Ecto neural progenitor cell (in vitro differentiated cells): ENCODE data around the gene PPIL1.

Experiments used
- DNase-seq: peaks from one replicate; pipeline ENCODE4 v3.0.0-alpha.2; 2018; ENCODE audit warnings: low spot score

The PPIL1 gene

DNA sequence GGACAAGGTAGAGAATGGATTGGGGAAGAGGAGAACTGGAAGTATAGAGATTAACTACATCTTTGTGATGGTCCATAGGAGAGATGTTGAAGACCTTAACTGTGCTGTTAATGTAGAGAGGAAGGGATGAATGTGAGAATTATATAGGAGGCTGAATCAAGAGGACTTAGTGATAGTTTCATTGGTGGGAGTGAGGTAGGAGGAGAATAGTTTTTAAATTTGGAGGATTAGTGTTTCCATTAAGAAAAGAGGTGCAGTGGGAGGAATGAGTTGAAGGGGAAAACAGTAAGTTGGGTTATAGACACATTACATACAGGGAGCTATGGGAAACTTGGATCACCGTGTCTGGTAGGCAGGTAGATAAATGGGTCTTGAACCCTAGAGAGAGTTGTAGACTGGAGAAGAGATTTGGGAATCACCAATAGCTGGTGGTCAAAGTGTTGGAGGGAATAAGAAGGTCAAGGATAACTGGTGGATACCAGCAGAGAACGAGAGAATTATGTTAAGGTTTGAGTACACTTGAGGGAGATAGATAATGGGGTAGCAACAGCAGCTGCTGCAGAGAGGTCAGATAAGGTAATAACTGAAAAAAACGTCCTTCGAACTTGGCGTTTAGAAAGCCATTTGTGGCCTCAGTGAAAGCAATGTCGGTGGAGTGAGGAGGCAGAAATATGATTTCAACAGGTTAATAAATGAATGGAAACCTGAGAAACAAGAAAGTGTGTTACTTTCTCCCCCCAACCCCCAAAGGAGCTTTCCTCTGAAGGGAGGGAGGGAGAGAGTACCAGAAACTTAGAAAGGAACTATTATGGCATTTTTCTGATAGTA is 14.3 kb upstream of the PPIL1 start:
- DNase-seq, result no peak

DNA sequence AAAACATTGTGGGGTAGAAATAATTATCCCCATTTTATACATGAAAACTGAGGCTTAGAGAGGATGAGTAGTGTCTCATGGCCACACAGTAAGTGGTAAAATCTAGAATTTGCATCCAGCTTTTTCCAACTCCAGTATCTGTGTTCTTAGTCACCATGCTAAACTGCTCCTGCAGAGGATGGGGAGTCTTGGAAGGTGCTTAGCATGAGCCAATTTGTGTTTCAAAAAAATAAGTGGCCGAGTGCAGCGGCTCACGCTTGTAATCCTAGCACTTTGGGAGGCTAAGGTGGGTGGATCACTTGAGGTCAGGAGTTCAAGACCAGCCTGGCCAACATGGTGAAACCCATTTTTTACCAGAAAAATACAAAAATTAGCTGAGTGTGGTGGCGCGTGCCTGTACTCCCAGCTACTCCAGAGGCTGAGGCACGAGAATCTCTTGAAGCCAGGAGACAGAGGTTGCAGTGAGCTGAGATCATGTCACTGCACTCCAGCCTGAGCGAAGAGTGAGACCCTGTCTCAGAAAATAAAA is 13.6 kb upstream of the PPIL1 start:
- DNase-seq, result no peak

DNA sequence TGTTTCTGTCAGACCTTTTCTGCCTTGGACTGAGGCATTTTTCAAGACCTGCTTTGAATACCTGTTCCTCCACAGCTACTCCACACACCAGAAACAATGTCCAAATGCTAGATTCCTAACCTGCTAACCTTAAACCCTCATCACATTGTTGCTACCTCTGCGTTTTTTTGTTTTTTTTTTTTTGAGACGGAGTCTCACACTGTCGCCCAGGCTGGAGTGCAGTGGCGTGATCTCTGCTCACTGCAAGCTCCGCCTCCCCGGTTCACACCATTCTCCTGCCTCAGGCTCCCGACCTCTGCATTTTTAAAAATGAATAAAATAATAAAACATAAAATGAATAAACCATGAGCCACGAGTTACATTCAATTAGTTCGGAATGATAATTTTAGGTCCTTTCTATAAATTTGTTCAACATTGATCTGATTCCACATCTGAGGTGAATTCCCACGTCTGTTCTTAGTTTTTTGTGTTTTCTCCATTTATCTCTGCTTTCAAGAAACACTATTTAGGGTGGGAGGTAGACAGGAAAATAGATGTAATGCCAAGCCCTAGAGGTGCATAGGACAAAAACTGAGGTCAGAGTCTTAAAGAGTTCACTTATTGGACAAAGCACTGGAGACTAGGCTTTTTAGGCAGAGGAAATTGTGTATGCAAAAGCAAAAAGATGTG is 12.5 kb upstream of the PPIL1 start:
- DNase-seq, result no peak

DNA sequence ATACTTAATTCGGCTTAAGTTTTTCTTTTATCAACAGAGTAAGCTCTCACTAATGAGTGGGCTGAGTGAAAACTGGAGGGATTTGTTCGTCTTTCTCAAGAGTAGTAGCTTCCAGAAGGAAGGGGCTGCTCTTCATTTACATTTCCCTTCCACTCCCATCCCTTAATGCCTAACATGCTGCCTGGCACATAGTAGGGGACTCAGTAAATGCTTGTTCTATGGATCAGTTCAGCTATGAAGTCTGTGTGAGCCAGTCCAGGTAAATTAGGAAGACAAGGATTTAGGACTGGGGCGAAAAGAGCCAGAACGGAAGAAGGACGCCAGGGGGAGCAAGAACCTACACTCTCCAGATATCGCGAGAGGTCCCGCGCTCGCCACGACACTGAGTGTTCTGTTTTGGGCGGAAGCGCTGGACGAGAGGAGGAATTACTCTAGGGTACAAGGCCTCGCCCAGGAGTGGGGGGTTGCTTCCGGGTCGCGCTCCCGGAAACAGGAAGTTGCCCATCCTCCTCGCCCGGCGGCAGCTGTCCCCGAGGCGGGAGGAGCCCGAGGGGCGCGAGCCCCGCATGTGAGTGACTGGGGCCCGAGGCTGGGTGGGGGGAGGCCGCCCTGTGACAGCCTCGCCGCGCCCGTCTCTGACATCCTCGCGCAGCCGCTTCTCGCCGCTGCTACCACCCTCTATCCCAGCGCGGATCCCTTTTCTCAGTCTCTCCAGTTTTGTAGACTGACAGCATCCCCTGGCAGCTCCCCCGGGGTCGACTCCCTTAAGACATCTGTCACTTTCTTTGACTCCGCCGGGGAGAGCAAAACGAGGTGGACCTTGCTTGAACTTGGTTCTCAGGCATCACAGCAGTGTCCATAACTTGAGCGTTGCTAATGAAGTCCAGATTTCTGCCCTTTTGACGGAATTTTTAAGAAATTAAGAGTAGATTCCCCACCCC is 11.1 kb upstream of the PPIL1 start, which contains the start of gene C6orf89:
Gene C6orf89, plus strand, starts transcription at position 492 of the 941 bp plus-strand sequence. CDS start 13,493 bp downstream, outside the sequence.
- peak; percentile 97 for DNase-seq

DNA sequence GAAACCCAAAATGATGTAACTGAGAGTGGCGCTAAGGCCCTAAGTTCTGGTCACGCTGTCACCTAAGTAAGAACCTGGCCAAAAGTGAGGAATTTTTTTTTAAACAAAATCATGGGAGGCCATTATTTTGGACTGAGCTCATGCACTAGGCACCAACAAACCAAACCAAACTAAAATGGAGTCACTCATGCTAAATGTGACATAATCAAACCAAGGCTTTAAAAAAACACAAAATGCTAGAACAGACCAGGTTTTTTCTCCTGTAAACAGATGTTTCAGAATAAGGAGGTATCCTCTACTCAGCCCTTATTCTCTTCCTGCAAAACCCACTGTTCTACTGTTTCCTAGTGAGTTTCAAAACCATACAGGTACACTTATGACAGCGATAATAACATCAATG is 10.0 kb upstream of the PPIL1 start:
- no peak for DNase-seq

DNA sequence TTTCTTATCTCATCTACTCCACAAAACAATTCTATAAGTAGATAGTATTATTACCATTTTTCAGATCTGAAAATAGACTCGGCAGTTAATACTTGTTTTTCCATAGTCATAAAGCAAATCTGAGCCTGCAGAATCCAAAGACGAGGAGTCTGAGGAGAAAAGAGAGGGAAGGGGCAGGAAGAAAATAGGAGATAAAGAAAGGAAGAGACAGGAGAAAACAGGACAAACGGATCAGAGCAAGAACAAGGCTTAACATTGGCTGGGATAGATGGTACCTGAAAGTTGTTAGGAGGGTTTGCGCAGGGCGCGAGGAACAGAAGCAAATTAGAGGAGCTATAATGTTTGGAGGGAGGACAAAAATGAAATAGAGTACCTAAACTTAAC is 639 bp upstream of the PPIL1 start:
- no peak for DNase-seq

DNA sequence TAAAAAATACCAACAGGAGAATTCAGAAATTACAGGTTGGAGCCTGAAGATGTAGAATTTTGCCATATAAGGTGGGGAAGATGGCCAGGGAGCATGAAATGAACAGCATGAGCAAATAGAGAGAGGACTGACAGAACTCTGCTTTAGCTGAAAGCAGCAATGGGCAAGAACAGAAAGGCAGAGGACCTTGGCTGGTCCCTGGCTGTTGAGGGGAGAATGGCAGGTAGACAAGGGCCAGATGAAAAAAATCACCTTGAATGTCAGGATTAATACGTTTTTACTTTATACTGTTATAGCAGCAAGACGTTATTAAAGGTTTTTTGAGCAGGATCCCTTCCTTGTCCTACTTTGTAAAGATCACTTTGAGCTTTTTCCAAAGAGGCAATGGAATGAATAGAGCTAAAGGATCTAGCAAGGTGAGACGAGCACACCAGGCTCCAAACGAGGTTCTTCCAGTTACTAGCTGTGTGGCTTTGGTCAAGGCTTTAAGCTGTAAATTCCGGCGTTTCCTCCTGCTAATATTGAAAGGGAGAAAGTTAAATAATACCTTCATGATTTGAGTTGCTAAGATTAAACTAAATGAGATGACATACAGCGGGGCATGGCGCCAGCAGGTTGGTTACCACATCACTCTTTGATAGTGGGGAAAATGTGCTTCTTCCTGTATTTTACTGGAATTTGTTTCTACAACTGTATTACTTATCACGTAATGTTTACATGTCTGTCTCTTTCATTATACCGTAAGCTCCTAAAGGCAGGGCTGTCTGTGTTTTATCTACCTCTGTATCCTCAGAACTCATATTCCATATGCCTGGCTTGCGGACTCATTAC is 776 bp downstream of the PPIL1 start:
- no peak for DNase-seq

DNA sequence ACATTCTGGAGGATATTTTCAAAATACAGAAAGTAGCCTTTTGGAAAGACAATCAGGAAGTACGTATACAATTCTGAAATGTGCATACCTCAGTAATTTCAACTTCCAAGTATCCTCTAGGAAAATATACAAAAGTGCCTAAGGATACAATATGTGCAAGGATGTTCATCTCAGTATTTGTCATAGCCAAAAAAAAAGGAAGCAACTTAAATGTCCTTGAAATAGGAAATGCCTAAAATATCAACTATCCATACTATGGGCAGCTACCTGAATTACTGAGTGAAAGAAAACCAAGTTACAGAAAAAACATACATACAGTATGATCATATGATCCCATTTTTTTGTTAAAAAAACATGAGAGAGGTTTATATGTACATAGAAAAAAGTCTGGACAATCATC is 1.5 kb downstream of the PPIL1 start:
- no peak for DNase-seq

DNA sequence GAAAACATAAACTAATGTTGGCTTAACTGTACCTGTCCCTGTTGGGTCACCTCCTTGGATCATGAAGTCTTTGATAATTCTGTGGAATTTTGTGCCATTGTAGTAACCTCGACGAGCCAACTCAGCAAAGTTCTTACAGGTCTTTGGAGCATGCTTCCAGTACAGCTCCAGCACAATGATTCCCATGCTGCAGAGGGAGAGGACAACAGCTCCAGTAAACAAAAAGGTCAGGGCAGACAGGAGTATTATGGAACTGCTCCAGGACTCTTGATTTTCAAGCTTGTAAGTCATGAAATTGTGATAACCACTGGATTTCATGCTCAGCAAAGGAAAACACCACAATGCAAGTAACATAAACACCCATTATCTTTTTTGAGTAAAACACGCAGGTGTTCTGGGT is 2.9 kb downstream of the PPIL1 start:
- DNase-seq, result no peak

DNA sequence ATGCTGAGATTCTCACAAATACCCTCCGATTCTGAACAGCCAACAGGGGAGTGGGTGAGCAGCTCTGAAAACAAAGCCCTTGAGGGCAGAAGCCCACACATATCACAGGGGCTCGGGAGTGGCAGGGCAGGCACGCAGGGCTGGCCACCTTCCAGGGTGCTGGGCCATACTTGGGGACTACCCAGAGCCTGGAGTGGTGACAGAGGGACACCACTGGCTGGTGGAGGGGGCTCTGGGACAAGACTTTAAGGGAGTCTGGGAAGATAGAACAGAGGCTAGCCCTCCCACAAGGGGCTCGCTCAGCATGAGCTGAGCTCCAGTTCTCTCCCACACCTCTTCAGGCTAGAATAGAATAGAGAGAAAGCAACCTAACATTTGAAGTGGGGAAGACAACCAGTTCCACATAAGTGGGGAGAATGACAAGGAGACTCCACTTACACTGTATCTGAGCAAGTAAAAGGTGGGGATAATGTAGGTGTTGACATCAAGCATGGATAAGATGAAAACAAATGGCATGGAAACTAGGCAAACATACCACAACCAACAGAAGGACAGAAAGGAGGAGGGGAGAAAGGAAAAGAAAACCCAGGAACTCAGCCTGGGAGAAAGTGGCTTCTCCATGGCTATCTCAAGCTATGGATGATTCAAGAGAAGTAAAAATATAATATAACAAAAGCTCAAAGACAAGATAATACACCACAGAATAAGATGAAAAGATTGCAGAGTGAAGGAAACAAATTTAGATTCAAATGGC is 7.0 kb downstream of the PPIL1 start:
- no peak for DNase-seq

DNA sequence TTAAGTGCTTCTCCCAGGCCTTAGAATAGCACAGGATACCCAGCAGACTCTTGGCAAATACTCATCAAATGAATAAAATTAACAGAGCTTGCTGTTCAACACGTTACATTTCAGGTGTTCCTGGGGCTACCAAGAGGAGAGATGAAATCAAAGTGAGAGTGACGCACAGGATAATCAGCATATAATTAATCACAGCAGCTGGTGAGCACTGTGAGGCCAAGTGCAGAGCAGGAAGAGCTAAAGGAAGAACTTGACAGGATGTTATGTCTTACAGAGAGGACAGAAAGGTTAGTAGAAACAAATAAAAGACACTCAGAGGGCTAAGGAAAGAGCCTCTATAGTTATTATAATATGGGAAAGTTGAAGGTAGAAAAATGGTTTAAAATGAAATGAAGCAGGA is 8.8 kb downstream of the PPIL1 start:
- no peak for DNase-seq

DNA sequence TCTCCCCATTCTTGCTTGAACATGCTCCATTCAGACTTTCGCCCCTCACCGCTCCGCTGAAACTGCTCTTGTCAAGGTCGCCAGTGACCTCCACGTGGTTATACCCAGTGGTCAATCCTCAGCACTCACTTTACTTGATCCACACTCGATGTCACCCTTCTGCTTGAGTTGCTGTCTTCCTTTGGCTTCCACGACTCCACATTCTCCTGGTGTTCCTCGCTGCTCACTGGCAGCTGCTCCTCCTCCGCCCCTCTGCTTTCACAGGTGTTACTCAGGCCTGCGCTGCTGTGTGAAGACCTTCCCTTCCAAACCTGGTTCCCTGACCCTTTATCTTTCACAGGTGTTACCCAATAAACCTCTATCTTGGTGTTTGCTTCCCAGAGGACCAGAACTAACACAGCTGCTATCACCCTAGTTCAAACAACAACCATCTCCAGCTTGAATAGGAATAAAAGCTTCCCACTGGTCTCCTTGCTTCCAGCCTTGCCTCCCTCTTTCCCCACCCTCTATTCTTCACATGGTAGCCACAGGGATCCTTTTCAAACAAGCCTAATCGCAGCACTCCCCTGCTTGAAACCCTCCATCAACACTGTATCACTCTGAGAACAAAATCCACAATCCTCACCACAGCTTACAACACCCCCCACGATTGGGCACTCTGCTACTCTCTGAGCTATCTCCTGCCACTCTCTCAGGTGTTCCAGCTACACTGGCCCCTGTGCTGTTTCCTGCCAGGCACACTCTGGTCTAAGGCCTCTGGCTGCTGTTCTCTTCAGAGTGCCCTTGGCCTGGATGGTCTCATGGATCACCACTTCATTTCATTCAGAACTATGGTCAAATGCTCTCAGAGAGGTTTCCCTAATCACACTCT is 10.7 kb downstream of the PPIL1 start:
- DNase-seq, result no peak

DNA sequence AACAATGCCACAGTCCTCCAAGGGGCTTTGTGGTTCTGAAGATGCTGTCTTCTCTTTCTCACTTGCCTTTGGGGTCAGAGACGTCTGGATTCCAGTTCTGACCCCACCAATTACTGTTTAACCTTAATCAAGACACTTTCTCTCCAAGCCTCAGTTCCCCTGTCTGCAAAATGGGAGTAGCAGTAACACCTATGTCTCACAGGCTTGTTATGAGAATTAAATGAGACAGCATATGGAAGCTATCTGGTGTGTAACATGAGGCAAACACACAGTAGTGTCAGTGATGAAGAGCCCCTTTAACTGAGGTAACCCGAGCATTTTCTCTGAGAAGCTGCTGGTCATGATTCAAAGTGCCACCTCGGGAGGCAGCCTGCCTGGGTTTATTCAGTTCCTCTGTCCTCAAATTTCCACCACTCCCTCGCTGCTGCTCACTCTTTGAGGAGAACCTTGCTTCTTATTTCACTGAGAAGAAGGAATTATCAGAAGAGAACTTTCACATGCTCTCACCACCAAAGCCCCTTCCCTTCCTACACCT is 11.7 kb downstream of the PPIL1 start:
- no peak for DNase-seq

DNA sequence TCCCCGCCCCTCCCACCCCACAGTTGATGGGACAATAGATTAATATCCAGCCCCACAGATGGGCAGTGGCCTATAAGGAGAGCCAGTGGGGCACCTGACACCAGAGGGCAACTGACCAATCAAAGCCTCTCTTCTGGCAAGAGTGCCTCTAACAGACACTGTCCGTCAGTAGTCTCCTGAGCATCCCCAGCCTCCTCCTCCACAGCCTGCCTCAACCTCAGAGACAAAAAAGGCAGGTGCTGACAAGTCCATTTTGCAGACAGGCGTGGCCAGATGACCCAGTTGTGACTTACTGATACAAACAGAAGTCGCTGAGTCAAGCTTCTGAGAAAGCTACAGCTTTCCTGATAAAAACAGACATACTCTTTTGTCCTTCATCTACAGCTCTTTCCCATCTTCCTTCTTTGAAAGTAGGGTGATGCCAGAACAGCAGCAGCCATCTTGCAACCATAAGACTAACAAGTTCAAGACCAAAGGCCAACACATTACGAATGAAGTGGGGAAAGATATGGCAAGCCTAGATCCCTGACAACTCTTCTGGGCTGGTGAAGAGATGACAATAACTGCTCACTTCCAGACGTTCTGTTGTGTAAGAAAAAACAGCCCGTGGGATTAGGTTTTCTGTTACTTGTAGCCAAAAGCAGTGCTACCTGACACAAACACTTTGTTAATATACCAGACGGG is 12.3 kb downstream of the PPIL1 start:
- DNase-seq, result no peak

DNA sequence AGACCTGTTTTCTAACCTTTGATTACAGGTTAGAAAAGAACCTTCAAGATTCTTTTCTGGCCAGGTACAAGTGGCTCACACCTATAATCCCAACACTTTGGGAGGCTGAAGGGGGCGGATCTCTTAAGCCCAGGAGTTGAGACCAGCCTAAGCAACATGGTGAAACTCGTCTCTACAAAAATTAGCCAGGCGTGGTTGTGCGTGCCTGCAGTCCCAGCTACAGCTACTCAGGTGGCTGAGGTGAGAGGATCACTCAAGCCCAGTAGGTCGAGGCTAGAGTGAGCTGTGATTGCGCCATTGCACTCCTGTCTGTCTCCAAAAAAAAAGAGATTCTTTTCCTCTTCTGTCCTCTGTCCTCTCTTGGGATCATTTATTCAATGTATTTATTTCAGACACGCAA is 14.5 kb downstream of the PPIL1 start:
- no peak for DNase-seq

DNA sequence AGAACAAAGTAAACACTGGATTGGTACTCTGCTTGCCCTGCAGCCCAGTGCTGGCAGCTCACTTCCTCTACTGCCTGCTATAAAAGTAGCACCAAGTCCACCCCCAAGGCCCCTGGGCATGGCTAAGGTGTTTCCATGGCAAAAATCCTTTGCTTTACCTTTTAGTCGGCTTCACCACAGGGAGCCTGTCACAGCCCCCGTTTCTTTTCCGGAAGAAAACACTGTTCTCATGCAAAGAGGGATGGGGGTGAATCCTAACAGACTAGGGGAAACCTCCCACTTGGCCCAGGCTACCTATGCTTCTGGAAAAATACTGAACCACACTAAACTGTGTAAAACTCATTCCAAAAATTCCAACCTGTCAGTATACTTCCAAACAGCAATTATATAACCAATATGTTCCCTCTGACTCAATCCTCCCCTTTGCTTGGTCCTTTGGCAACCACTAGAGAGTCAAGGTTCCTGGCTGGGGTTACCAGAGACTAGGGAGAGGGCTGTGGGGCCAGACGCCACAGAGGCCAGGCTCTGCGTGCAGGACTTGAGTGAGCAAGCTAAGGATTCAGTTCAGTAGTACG is 16.1 kb downstream of the PPIL1 start:
- DNase-seq, result no peak

DNA sequence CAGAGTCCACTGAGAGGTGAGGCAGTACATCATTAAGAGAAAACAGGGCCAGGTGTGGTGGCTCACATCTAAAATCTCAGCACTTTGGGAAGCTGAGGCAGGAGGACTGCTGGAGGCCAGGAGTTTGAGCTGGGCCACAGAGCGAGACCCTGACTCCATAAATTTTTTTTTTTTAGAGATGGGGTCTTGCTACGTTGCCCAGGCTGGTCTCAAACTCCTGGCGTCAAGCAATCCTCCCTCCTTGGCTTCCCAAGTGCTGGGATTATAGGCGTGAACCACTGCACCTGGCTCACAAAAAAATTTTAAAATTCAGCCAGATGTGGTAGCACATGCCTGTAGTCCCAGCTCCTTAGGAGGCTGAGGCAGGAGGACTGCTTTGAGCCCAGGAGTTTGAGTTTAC is 17.3 kb downstream of the PPIL1 start:
- no peak for DNase-seq

DNA sequence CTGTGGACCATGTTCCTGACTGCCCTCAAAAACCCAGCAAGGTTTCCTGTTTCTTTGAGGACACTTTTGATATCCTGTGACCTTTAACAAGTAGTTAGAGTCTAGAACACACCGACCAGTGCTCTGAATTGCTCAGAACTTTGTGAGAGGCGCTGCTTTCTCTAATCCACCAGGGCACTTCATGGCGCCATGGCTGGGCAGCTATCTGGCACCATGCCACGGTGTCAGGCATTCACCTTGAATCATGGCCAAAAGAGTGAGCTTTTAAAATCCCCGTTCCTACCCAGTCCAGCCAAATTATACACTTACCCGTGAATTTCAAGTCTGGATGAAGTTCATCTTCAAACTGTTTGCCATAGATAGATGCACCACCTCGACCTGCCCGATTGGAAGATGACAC is 18.3 kb downstream of the PPIL1 start:
- DNase-seq, result no peak
